ENCODE measurements around the gene PPIL1.

GRCh38 chr6:36822506-36823269, 51.9 kb downstream of the PPIL1 start:
- TF ChIP-seq POLR2A (IDR thresholded peaks at IDR 0.05; ENCODE audit: low read length) (no peak), MAX (IDR thresholded peaks at IDR 0.05) (no peak), HOXA7 (CRISPR knock-in tag; IDR thresholded peaks at IDR 0.05) (no peak), NR3C1 (IDR thresholded peaks at IDR 0.05) (no peak), ELK1 (IDR thresholded peaks at IDR 0.05; ENCODE audit: low read depth, low read length) (no peak), MAFK (IDR thresholded peaks at IDR 0.05; ENCODE audit: partially characterized antibody) (no peak), RFX5 (IDR thresholded peaks at IDR 0.05) (no peak)
- TF ChIP-seq, protein P1, sequence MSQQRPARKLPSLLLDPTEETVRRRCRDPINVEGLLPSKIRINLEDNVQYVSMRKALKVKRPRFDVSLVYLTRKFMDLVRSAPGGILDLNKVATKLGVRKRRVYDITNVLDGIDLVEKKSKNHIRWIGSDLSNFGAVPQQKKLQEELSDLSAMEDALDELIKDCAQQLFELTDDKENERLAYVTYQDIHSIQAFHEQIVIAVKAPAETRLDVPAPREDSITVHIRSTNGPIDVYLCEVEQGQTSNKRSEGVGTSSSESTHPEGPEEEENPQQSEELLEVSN (IDR thresholded peaks at IDR 0.05; ENCODE audit: borderline replicate concordance, low read depth): no peak
- TF ChIP-seq, protein P2, sequence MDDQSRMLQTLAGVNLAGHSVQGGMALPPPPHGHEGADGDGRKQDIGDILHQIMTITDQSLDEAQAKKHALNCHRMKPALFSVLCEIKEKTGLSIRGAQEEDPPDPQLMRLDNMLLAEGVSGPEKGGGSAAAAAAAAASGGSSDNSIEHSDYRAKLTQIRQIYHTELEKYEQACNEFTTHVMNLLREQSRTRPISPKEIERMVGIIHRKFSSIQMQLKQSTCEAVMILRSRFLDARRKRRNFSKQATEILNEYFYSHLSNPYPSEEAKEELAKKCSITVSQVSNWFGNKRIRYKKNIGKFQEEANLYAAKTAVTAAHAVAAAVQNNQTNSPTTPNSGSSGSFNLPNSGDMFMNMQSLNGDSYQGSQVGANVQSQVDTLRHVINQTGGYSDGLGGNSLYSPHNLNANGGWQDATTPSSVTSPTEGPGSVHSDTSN (IDR thresholded peaks at IDR 0.05): no peak
- TF ChIP-seq, protein P3, sequence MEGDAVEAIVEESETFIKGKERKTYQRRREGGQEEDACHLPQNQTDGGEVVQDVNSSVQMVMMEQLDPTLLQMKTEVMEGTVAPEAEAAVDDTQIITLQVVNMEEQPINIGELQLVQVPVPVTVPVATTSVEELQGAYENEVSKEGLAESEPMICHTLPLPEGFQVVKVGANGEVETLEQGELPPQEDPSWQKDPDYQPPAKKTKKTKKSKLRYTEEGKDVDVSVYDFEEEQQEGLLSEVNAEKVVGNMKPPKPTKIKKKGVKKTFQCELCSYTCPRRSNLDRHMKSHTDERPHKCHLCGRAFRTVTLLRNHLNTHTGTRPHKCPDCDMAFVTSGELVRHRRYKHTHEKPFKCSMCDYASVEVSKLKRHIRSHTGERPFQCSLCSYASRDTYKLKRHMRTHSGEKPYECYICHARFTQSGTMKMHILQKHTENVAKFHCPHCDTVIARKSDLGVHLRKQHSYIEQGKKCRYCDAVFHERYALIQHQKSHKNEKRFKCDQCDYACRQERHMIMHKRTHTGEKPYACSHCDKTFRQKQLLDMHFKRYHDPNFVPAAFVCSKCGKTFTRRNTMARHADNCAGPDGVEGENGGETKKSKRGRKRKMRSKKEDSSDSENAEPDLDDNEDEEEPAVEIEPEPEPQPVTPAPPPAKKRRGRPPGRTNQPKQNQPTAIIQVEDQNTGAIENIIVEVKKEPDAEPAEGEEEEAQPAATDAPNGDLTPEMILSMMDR (IDR thresholded peaks at IDR 0.05): no peak

Data from A549 (cell line).